Putamen (tissue), 1 donor: ENCODE results near the gene PIEZO1.

Source experiments
- DNase-seq: peaks from one replicate; pipeline ENCODE4 v3.0.0-alpha.2; 2016; ENCODE audit warnings: low spot score

Gene PIEZO1

DNA sequence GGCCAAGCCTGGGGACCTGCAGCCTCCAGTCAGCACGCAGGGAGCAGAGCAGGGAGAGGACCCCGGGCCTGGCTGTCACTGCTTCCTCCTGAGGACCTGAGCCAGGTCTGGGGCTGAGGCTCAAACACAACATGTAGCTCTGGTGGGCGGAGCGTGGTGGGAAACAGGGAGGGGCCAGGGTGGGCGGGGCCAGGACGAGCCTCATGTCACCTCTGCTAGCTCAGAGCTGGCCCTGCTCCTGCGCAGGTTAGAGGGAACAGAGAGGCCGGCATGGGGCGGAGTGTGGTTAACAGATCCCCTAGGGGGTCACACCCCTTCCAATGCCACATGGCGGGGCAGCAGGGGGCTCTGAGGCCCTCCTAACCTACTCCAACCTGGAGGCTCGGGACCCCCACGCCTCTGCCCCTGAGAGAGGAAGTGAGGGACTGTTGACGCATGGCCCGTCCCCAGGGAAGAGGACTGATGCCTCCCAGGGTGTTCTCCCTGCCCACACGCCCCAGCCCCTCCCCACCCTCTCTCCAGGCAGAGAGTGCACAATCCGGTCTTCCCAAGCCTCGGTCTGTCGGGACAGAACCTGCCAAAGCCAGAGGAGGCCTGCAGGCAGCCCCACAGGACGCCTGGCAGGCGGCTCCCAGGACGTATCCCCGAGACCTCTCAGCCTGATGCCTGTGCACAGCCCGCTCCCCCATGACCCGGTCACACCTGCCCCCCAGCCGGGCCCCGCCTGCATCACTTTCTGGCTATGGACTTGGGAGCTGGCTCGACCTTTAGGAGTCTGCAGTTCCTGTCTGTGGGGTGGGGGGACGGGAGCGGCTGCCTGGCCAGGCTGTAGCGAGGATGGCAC, 15.2 kb downstream of the PIEZO1 start:
- DNase-seq = no peak

DNA sequence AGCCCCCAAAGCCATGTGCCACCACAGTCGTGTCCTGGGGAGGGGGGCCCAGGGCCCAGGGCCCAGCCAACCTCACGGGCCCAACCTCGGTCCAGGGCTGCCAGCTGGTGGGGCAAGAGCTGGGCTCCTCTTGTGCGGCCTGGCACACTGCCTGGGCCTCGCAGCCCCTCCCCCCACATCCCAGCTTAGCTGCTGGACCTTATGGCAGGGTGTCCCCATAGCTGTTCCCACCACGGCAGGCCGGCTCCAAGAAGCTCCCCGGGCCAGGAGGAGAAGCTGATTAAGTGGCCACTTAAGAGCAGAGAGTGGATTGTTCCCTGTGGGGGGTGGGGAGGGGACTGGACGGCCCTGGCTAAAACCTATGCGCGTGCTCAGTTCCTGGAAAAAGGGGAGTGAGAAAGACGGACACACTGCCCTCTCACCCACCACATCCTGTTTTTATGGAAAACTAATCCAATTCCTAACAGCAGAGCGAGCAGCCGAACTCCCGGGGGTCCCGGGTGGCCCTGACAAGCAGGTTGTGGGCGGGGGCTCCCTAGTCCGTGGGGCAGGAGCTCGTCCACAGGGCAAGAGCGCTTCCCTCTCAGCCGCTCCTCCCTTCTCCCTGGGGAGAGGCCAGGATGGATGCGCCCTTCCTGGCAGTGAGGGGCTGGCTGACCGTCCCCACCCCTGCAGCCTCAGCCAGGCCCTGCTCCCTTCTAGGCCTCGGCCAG, 16.8 kb downstream of the PIEZO1 start:
- no peak for DNase-seq

DNA sequence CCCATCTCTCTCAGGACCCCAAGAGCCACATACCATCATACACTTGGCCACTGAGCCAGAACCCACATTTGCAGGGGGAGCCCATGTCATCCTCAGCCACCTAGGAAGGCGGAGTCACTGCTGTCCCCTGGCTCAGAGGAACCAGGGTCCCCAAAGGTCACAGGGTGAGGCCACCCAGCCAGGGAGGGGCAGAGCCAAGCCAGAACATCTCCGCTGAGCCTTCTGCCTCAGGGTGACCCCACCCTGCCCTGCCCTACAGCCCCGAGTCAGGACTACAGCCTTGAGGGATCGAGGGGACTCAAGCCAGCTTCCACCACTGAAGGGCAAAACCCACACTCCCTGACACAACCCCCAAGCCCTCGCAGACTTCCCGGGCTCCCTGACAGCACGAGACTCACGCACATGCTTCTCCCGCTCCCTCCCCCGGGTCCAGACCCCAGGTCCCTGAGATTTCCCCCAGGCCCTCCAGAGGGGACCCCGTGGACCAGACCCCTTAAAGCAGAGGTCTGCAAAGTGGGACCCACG, 17.4 kb downstream of the PIEZO1 start:
- DNase-seq = no peak

DNA sequence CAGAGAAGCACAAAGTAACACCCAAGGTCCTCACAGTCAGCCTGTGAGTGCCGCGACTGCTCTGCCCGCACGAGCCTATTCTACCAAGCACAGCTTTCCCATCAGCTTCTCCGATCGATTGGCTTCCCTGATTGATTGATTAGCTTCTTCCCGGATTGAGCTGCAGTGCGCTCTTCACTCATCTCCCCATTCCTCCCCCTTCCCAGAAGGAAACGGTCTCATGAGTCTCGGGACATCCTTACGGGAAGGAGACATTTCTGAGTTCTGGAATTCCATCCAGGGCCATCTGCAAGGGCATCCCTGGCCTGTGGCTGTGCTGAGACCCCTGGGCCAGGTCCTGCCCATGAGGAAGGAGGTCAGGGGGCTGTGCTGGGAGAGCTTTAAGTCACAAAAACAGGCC, 18.0 kb downstream of the PIEZO1 start:
- DNase-seq = no peak

DNA sequence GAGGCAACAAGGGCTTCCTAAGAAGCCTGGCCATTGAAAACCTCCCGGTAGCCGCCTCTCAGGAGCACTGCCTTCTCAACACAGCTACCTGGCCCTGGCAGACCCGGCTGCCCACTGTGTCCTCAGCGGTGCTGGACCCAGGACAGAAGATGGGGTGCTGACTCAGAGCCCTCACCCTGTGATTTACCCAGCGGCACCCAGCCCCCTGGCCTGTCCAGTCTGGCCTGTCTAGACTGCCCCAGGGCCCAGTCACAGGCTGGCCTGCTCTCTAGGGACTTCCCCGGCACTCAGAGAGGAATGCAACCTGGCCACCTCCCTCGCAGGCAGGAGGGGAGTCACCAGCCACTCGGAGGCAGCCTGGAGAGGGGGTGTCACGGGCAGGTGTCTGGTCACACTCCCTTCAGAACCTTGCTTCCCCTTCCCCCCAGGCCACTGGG, 20.1 kb downstream of the PIEZO1 start:
- no peak for DNase-seq

DNA sequence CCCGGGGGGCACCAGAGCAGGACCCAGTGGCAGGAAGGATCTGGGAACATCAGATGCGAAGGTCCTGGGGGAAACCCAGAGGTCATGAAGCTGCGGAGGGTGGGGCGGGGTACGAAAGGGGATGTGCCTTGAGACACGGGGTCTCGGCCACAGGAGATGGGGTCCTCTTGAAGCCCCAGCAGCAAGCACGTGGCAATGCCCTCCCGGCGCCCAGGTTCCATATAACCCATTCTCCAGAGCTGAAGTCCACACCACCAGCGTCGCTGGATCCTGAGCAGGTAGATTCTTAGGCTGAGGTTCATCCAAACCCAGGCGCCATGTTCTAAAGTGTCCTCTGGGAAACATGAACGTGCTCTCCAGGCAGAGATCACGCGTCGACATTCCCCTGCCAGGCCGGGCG, 20.9 kb downstream of the PIEZO1 start:
- DNase-seq = no peak

DNA sequence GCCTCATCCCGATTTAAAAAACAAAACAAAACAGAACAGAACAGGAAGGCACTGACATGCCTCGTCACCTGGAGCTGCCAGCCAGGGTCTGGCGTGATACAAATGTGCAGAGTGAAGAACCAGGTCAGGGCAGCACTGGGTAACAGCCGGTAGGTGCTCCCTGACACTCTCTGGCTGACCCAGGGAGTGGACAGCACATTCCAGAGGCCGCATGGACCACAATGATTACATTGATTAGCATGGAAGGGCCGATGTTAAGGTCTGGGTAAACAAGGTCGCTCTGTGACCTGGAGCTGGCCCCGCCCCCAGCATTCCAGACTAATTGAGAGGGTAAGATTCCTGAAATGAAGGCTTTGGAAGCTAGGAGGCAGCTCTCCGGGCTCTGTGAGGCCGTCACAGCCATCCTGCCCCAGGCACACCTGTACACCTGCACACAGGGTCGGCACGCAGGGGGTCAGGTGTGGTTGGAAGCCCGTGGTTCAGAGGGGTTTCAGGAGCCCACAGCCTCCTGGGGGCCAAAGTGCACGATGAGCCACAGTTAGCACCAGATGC, 21.4 kb downstream of the PIEZO1 start:
- DNase-seq = no peak

DNA sequence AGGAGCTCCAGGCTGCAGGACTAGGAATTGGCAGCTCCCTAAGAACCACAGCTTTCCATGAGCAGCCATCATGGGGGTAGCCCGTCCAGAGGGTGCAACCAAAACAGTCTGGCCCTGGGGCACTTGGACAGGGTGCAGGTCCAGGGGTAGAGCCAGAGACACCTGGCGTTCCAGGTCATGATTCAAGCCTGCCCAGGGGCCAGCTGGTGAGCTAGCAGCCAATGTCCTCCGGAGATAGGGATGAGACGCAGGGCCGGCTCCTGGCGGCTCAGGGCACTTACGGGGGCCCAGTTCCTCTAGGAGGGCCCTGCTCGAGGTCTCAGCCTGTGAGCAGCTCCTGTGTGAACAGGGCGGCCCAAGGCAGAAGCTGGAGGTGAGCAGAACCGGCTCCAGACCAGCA, 22.1 kb downstream of the PIEZO1 start:
- no peak for DNase-seq

DNA sequence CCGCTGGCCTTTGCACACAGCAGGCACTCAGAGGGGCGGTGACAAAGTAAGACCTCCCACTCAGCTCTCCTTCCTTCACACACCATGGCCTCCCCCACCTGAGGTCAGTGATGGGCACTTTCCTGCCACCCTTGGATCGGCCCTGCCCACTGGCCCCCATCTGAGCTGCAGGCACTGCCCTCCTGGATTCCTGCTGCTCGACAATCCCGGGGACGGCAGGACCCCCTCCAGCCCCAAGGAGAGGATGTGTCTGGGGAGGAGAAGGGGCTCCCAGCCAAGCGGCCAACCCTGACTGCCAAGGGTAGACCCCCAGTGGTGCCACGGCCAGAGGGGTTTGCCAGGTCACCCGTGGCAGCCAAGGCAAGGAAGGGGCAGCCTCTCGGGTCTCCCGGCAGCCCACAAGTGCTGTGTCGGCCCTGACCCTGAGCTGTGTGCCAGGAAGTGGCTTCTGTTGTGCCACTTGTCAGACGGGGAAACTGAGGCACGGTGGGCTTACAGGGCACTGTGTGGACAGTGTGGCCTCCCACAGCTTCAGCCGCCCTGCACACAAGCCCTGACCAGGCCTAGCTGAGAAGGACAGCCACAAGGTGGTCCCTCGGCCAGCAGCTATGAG, 22.7 kb downstream of the PIEZO1 start:
- DNase-seq = no peak

- DNase-seq = no peak
Observed at GRCh38 chr16:88761830-88762229, 23.2 kb downstream of the PIEZO1 start.

DNA sequence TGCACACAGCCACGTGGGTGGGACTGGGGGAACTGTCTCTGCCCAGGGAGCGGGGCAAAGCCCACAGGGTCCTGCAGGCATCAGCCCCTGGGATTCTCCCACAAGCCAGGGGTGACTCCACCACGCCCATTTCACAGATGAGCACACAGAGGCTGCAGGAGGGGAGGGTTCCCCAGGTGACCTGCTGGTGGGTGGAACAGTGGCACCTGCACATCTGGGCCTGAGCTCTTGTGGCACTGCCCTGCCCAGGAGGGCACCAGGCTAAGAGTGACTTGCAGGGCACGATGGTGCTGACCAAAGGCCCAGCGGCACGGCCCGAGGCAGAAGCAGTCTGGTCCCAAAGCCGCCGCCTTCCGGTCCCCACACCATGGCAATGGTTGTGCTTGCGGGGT, 23.9 kb downstream of the PIEZO1 start:
- no peak for DNase-seq

GRCh38 chr16:88760424-88761142, 24.4 kb downstream of the PIEZO1 start:
- DNase-seq = no peak

DNA sequence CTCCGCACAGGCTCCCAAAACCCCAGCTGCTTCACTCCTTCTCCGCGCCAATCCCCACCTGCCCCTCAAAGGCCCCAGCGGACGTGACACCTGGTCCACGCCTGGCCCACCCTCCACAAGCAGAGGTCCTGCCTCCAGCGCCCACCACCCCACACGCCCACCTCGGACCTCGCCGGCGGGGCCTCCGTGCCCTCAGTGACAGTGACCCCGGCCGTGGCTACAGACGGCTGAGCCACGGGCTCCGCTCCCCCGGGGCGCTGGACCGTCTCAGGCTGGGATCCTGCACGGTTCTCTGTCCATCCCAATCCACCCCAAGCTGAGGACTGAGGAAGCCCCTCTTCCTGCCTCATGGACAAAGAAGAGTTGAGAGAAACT, 25.1 kb downstream of the PIEZO1 start:
- DNase-seq = no peak

GRCh38 chr16:88759245-88759975, 25.6 kb downstream of the PIEZO1 start:
- no peak for DNase-seq

DNA sequence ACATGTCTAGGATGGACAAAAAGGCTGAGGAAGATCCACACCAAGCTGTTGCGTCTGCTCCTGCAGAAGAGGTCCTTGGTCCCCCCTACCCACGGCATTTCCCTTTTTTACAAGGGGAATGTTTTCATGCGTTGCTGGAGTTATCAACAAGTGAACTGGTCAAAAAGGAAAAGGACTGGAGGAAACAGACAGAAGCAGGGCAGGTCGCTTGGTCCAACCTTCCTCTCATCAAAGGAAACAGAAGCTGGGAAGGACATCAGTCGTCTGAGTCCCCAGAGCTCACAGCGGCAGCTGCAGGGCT, 26.1 kb downstream of the PIEZO1 start:
- no peak for DNase-seq

GRCh38 chr16:88758227-88758943, 26.6 kb downstream of the PIEZO1 start:
- DNase-seq = no peak

GRCh38 chr16:88755745-88756443, 29.1 kb downstream of the PIEZO1 start:
- no peak for DNase-seq

- no peak for DNase-seq
Observed at GRCh38 chr16:88754912-88755744, 29.9 kb downstream of the PIEZO1 start.
